Fibroblast of lung (primary cell): Measurements from ENCODE around the gene CSK.
"Not testable (repeated sequence)": the region's sequence is repeated elsewhere in the genome, so short reads cannot be mapped to it uniquely, and the experiment has no call there.

Source experiments
- EZH2 ChIP-seq: IDR thresholded peaks from 2 replicates; pipeline ENCODE4 v1.5.1; 2012; ENCODE audit warnings: low read length, control low read depth, mild to moderate bottlenecking; ENCODE audit errors: missing control alignments
- TF ChIP-seq, protein P1 (sequence below), 2 donors: IDR thresholded peaks in 1 of 2; conservative IDR thresholded peaks in 1 of 2; 1 replicate in 1 of 2; 2 replicates in 1 of 2; pipeline ENCODE4 v1.5.1; 2011 to 2012; ENCODE audit warnings: low read length in 2 of 2, control low read depth in 1 of 2, inconsistent platforms in 1 of 2, low read depth in 1 of 2, mild to moderate bottlenecking in 1 of 2

DNA sequence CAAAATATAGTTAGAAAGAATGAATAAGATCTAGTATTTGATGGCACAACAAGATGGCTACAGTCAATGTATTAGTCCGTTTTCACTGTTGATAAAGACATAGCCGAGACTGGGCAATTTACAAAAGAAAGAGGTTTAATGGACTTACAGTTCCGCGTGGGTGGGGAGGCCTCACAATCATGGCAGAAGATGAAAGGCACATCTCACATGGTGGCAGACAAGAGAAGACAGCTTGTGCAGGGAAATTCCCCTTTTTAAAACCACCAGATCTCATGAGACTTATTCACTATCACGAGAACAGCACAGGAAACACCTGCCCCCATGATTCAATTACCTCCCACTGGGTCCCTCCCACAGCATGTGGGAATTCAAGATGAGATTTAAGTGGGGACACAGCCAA lies 43.6 kb upstream of the CSK start:
- TF ChIP-seq, protein P1, sequence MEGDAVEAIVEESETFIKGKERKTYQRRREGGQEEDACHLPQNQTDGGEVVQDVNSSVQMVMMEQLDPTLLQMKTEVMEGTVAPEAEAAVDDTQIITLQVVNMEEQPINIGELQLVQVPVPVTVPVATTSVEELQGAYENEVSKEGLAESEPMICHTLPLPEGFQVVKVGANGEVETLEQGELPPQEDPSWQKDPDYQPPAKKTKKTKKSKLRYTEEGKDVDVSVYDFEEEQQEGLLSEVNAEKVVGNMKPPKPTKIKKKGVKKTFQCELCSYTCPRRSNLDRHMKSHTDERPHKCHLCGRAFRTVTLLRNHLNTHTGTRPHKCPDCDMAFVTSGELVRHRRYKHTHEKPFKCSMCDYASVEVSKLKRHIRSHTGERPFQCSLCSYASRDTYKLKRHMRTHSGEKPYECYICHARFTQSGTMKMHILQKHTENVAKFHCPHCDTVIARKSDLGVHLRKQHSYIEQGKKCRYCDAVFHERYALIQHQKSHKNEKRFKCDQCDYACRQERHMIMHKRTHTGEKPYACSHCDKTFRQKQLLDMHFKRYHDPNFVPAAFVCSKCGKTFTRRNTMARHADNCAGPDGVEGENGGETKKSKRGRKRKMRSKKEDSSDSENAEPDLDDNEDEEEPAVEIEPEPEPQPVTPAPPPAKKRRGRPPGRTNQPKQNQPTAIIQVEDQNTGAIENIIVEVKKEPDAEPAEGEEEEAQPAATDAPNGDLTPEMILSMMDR (conservative IDR thresholded peaks at IDR 0.05 in 1 of 2, IDR thresholded peaks at IDR 0.05 in 1 of 2; ENCODE audit: low read depth in 1 of 2, low read length in 2 of 2), result not testable (repeated sequence)
- not testable (repeated sequence) for TF ChIP-seq EZH2
